Measurements from ENCODE around the gene PEAK3.

PEAK3 gene

GRCh38 chr19:2244125-2244411 lies 37.9 kb downstream of the PEAK3 start:
- Histone ChIP-seq H2AFZ (ENCODE audit: low read length) (no peak overlapping the region), H3F3A (ENCODE audit: insufficient read depth, low read length) (peaks cover 20% of the 10 kb centered on the region), H3K36me3 (replicated peaks; ENCODE audit: insufficient read depth, low read length) (peaks cover 32% of the 10 kb centered on the region), H3K79me2 (ENCODE audit: low read length) (peaks cover 88% of the 10 kb centered on the region), H3K27me3 (replicated peaks; ENCODE audit: insufficient read depth, low read length) (no peaks in the 10 kb centered on the region), H4K20me1 (ENCODE audit: insufficient read depth, low read length) (peaks cover 47% of the 10 kb centered on the region), H3K4me2 (ENCODE audit: low read depth, low read length) (no peak overlapping the region), H3K4me3 (ENCODE audit: low read length) (no peak overlapping the region), H3K9me3 (replicated peaks; ENCODE audit: insufficient read depth, low read length) (no peaks in the 10 kb centered on the region), H3K9ac (ENCODE audit: low read length) (no peak overlapping the region), H3K4me1 (ENCODE audit: low read length) (peaks cover 6% of the 10 kb centered on the region; the same call in 1 of the 2 replicates), H3K27ac (ENCODE audit: low read length) (no peak overlapping the region), H3K9me2 (replicated peaks; ENCODE audit: insufficient read depth, low read length) (no peaks in the 10 kb centered on the region)
- TF ChIP-seq CTCF (IDR thresholded peaks at IDR 0.05; ENCODE audit: low read length) (no peak), EZH2 (optimal IDR thresholded peaks at IDR 0.05; ENCODE audit: low read depth, low read length) (no peak), EZH2phosphoT487 (IDR thresholded peaks at IDR 0.05; ENCODE audit: low read length) (no peak)
- no peak for DNase-seq

- H2AFZ ChIP-seq (ENCODE audit: low read length) = no peak overlapping the region
- peaks cover 94% of the 10 kb centered on the region for H3K79me2 ChIP-seq (ENCODE audit: low read length)
- no peaks in the 10 kb centered on the region for H3K9me2 ChIP-seq (replicated peaks; ENCODE audit: insufficient read depth, low read length)
- H3K4me3 ChIP-seq (ENCODE audit: low read length) = no peak overlapping the region
- peaks cover 9% of the 10 kb centered on the region; the same call in 1 of the 2 replicates for H3K4me1 ChIP-seq (ENCODE audit: low read length)
- no peaks in the 10 kb centered on the region for H3K27me3 ChIP-seq (replicated peaks; ENCODE audit: insufficient read depth, low read length)
- peaks cover 19% of the 10 kb centered on the region; the same call in 1 of the 2 replicates for H3F3A ChIP-seq (ENCODE audit: insufficient read depth, low read length)
- no peak overlapping the region for H3K9ac ChIP-seq (ENCODE audit: low read length)
- H3K36me3 ChIP-seq (replicated peaks; ENCODE audit: insufficient read depth, low read length) = peaks cover 32% of the 10 kb centered on the region
- TF ChIP-seq EZH2phosphoT487 (IDR thresholded peaks at IDR 0.05; ENCODE audit: low read length) (no peak), CTCF (IDR thresholded peaks at IDR 0.05; ENCODE audit: low read length) (no peak), EZH2 (optimal IDR thresholded peaks at IDR 0.05; ENCODE audit: low read depth, low read length) (no peak)
- H3K9me3 ChIP-seq (replicated peaks; ENCODE audit: insufficient read depth, low read length) = no peaks in the 10 kb centered on the region
- H4K20me1 ChIP-seq (ENCODE audit: insufficient read depth, low read length) = peaks cover 48% of the 10 kb centered on the region
- DNase-seq = no peak
- no peak overlapping the region for H3K27ac ChIP-seq (ENCODE audit: low read length)
- H3K4me2 ChIP-seq (ENCODE audit: low read depth, low read length) = no peak overlapping the region
Measured at GRCh38 chr19:2243274-2244124, 38.5 kb downstream of the PEAK3 start.

GRCh38 chr19:2242816-2243215 lies 39.2 kb downstream of the PEAK3 start:
- H3K36me3 ChIP-seq (replicated peaks; ENCODE audit: insufficient read depth, low read length) = peaks cover 32% of the 10 kb centered on the region

More at GRCh38 chr19:2242816-2243215, 39.2 kb downstream of the PEAK3 start:
- Histone ChIP-seq H3K4me1 (ENCODE audit: low read length) (peaks cover 16% of the 10 kb centered on the region; the same call in 1 of the 2 replicates), H3K9ac (ENCODE audit: low read length) (no peak overlapping the region), H3F3A (ENCODE audit: insufficient read depth, low read length) (peaks cover 22% of the 10 kb centered on the region), H2AFZ (ENCODE audit: low read length) (no peak overlapping the region), H3K27ac (ENCODE audit: low read length) (no peak overlapping the region), H3K27me3 (replicated peaks; ENCODE audit: insufficient read depth, low read length) (no peaks in the 10 kb centered on the region), H3K79me2 (ENCODE audit: low read length) (peaks cover 99% of the 10 kb centered on the region), H4K20me1 (ENCODE audit: insufficient read depth, low read length) (peaks cover 50% of the 10 kb centered on the region), H3K4me2 (ENCODE audit: low read depth, low read length) (no peak overlapping the region), H3K4me3 (ENCODE audit: low read length) (no peak overlapping the region), H3K9me2 (replicated peaks; ENCODE audit: insufficient read depth, low read length) (no peaks in the 10 kb centered on the region), H3K9me3 (replicated peaks; ENCODE audit: insufficient read depth, low read length) (no peaks in the 10 kb centered on the region)
- TF ChIP-seq CTCF (IDR thresholded peaks at IDR 0.05; ENCODE audit: low read length) (no peak), EZH2 (optimal IDR thresholded peaks at IDR 0.05; ENCODE audit: low read depth, low read length) (no peak), EZH2phosphoT487 (IDR thresholded peaks at IDR 0.05; ENCODE audit: low read length) (no peak)
- no peak for DNase-seq
